ENCODE results near the gene TSNAXIP1.

Gene TSNAXIP1

DNA sequence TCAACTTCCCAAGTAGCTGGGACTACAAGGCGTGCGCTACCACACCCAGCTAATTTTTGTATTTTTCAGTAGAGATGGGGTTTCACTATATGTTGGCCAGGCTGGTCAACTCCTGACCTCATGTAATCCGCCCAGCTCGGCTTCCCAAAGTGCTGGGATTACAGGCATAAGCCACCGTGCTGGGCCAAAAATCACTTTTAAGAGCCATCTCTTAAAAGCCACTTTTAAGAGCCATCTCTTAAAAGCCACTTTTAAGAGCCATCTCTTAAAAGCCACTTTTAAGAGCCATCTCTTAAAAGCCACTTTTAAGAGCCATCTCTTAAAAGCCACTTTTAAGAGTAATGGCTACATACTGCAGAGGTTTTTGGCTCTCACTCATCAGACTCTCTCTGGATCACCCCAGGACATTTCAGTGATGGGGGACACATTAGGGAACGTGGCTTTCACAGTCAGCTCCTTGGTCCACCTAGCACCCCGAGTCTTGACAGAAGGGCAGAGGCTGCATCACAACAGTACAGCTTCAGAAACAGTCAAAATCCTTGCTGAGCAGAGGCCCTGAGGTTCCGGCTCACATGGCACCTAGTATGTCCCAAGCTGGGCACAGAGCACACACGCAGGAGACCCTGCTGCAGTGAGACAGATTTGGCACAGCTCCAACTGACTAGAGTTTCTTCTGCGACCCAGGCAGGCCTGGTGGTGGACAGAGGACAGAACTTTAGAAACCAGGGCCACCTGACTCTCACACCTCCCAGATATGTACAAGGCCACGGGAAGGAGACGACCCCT, 23.9 kb upstream of the TSNAXIP1 start:
- no peak for DNase-seq

DNA sequence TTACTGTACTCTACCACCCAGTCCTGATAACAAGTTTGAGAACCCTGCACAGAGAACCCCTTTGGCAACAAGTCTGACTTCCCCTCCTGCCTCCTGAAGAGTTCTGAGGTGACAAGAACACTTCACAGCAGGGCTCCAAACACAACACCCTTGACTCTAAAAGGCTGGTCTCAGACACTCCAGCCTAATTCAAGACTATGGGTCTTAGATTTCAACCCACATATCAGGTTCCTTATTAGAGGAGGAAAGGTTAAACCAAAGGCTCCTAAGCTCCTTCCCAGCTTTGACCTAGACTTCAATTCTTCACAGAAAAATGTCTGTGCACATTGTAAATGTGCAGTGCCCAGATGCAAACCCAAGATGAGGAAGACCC, 23.4 kb upstream of the TSNAXIP1 start:
- DNase-seq = no peak

- DNase-seq = no peak
Observed at GRCh38 chr16:67786491-67786890, 20.2 kb upstream of the TSNAXIP1 start.

GRCh38 chr16:67790071-67790470, 16.6 kb upstream of the TSNAXIP1 start:
- no peak for DNase-seq

DNA sequence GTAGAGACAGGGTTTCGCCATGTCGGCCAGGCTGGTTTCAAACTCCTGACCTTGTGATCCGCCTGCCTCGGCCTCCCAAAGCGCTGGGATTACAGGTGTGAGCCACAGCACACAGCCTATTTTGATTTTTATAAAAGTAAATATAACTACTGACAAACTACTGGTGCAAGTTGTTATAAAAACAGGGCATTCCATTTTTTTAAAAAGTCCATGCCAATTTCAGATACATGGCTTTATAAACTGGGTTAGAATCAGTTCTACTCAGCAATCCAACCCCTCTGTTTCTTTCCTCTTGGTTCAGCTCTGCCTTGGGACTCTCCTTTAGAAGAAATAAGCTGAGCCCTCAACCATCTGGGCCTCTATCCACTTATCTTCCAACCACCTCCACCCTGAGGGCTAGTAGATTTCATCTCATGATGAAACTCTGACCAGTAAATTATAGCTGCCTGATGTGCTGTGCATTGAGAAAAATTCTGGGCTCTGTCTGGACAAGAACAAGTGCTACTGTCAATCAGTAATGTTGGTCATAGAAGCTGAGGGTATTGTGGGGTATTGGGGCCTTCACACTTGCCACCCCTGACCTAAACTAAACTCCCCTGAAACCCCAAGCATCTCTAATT, 10.5 kb upstream of the TSNAXIP1 start:
- DNase-seq = no peak

DNA sequence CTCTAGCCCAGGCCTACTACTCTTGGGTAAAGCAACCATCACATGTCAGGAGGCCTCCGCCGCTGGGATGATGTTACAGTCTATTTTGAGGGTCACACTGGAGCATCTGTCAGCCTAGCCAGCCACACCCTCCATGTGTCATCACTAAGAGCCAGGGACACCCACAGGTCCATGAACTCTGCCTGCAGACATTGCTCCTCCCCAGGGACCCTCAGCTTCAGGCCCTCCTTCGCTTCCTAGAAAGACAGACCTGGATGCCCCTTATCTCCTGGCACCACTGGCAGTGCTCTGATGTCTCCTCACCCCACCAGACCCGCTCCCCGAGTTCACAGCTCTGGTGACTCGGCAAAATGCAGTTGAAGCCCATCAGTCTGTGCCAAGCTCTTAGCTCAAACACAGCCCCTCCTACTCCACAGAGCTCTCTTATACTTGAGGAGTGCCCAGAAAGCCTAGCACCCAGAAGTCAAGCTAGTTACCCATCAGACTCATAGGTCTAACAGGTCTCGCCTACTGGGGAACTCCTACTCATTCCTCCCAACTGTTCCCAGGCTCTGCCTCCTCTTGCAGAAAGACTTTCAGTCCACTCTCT, 6.3 kb upstream of the TSNAXIP1 start:
- DNase-seq = no peak

DNA sequence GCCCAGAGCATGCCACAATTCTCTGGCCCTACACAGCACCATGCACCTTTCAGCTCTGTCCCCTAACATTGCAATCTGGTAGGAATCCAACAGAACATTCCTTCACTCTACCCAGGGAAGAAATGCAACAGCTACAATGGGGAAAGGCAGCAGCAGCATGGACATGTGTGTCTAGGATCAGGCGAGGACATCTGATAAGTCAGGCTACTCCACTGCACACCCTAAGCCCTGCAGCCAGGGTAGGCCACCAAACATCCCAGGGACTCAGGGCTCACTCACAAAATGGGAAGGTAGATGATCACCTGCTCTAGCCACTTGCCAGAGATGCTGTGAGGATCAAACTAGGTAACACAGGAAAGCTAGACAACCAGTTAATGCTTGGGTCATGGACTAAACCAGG, 5.4 kb upstream of the TSNAXIP1 start:
- no peak for DNase-seq

GRCh38 chr16:67801883-67802282, 4.8 kb upstream of the TSNAXIP1 start:
- no peak for DNase-seq

DNA sequence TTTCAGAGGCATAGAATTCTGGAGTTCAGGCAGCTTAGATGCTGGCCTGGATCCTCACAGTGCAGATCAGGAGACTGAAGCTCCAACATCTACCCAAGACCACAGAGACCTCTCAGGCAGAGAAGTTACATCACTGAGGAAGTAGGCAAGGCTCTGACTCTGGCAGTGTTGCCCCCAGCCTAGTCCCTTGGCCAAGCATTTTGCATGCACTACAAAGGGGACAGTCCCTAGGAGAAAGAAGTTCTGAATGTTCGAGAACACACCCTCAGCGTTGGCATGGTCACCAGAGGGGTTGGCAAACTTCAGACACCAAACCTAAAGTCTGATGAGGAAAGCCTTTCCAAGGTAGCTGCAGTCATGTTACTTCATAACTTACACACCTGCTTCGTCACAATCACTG, 2.8 kb upstream of the TSNAXIP1 start:
- no peak for DNase-seq

- DNase-seq = no peak
Observed at GRCh38 chr16:67804853-67805542, 1.7 kb upstream of the TSNAXIP1 start.

- DNase-seq = no peak
Observed at GRCh38 chr16:67805718-67806427, 816 bp upstream of the TSNAXIP1 start.

DNA sequence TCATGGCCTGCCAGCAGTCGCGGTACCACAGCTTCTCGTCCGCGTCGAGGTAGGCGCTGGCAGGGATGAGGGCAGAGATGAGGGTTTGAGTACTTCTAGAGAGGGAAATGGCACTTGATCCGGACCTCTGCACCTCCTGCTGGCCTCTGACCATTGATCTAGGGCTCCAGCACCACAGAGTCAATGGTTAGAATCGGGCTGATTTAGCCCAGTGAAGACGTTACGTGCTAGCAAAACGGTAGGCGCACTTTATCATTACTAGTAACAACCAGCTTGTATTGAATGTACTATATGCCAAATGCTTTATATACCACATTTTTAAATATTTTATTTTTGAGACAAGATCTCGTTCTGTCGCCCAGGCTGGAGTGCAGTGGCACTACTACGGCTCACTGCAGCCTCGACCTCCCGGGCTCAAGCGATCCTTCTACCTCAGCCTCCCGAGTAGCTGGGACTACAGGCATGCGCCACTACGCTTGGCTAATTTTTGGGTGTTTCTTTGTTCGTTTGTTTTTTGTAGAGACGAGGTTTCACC, 526 bp downstream of the TSNAXIP1 start:
- DNase-seq = no peak

- no peak for DNase-seq
Observed at GRCh38 chr16:67811899-67812298, 5.2 kb downstream of the TSNAXIP1 start.

DNA sequence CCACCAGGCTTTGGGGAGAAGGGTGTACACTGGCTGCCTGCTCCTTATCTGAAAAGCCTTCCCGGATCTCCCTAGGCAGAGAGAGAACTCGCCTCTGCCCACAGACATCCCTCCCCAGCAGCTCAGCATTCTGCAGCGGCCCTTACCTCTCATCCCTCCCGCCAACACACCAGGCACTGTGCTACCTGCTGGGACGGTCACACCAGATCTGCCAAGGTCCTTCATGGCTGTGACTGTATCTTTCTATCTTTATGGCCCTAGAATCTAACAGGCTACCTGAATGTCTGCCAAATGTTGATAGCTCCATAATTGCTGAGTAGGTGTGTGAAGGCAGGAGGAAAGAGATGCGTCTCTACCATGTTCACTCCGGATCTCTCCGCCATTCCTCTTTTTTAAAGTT, 7.9 kb downstream of the TSNAXIP1 start:
- DNase-seq = no peak

GRCh38 chr16:67820608-67821259, 14.0 kb downstream of the TSNAXIP1 start:
- no peak for DNase-seq

GRCh38 chr16:67822511-67822910, 15.8 kb downstream of the TSNAXIP1 start:
- DNase-seq = no peak

- DNase-seq = no peak
Observed at GRCh38 chr16:67825119-67825518, 18.4 kb downstream of the TSNAXIP1 start.

DNA sequence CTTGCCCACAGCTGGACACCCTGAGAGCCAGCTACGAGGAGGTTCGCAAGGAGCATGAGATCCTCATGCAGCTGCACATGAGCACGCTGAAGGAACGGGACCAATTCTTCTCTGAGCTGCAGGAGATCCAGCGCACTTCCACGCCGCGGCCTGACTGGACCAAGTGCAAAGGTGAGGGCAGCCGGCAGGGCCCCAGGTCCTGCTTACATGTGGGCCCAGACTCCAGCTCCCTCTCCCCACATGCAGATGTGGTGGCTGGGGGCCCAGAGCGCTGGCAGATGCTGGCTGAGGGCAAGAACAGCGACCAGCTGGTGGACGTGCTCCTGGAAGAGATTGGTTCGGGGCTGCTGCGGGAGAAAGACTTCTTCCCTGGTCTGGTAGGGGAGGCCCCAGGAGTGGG, 19.2 kb downstream of the TSNAXIP1 start:
- no peak for DNase-seq

GRCh38 chr16:67828651-67829050, 22.0 kb downstream of the TSNAXIP1 start:
- DNase-seq = no peak

GRCh38 chr16:67833030-67833414, 26.3 kb downstream of the TSNAXIP1 start:
- DNase-seq = peak; percentile 27

DNA sequence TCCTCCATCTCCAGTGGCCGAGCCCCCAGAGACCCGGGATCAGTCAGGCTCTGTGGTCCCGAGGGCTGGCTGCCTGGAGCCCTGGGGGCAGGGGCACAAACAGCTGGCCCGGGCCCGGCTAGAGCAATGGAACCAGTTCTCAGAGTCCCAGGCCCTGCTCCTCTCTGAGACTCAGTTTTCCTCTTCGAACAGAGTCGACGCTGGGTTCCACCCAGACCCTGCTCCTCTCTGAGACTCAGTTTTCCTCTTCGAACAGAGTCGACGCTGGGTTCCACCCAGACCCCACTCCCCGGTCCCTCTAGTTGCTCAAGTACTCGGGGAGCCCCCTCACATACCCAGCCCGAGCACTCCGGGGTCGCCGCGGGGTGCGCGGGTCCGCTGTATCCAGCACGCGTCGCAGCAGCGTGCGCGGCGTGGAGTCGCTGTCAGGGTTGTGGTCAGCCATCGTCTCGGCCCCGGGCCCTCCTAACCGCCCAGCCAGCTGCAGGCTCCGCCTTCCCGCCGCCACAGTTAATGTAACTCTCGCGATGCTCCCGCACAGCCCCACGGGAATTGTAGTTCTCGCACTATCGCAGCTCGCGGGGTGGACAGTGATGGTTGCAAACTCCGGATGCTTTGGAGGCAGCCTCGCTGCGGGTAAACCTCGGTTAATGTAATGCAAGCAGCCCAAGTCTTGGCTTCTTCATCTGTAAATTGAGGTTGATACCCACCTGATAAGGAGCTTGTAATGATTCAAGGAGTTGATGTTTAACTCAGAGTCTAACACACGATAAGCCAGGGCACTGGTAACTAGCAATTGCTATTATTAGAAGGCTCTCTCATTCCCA, 26.9 kb downstream of the TSNAXIP1 start:
- DNase-seq = peak; percentile 99

Data from eye (tissue), 1 donor.